ENCODE measurements around the gene XPO6. TPM values are rescaled to one million over a fixed set of nuclear protein-coding genes. Genes with fewer than 3 reads are reported as not detected.

Gene XPO6
- total RNA-seq, 1 experiment from 2014 or later: 162 TPM

GRCh38 chr16:28175715-28176114 is 36.0 kb downstream of the XPO6 start:
- POLR2A ChIA-PET: interaction anchor here (1.1 kb wide), 1 partner anchor 8 kb away, joined by 4 read pairs; no protein-coding TSS in a partner anchor
- TF ChIP-seq TCF7L2 (IDR thresholded peaks at IDR 0.05; ENCODE audit: borderline replicate concordance, extremely low read depth, insufficient read depth, insufficient read length): no peak
- no peak for TF ChIP-seq CTCF (IDR thresholded peaks at IDR 0.05 in 2 of 3, conservative IDR thresholded peaks at IDR 0.05 in 1 of 3; ENCODE audit: borderline replicate concordance in 1 of 3, insufficient read depth in 1 of 3, low read depth in 2 of 3, low read length in 2 of 3)
- TF ChIP-seq EZH2 (IDR thresholded peaks at IDR 0.05): no peak
- no peak for TF ChIP-seq YY1 (IDR thresholded peaks at IDR 0.05; ENCODE audit: extremely low read depth, insufficient replicate concordance, low read depth, low read length)
- no peak for TF ChIP-seq FOSL1 (IDR thresholded peaks at IDR 0.05; ENCODE audit: low read depth)
- TF ChIP-seq ELF1 (IDR thresholded peaks at IDR 0.05; ENCODE audit: borderline replicate concordance, low read depth): no peak
- TF ChIP-seq CBX3 (IDR thresholded peaks at IDR 0.05; ENCODE audit: low read depth): no peak
- no peak for TF ChIP-seq POLR2AphosphoS5 (IDR thresholded peaks at IDR 0.05; ENCODE audit: low read depth, low read length)
- Histone ChIP-seq H3K4me3 (replicated peaks in 1 of 2; ENCODE audit: low read depth in 1 of 2, low read length in 2 of 2) (no peak overlapping the region), H3K36me3 (ENCODE audit: control insufficient read depth in 1 of 2, insufficient read depth in 2 of 2, low read length in 2 of 2) (peaks cover 33 to 52% of the 10 kb centered on the region in 2 experiments; a peak in 3 of 4 replicates), H3K4me2 (ENCODE audit: low read length) (no peak overlapping the region), H3K27me3 (ENCODE audit: insufficient read depth, low read length) (no peaks in the 10 kb centered on the region), H3K9me2 (ENCODE audit: insufficient read depth) (no peaks in the 10 kb centered on the region), H3K9ac (ENCODE audit: low read length) (no peak overlapping the region), H3K79me2 (ENCODE audit: insufficient read depth, low read length) (peaks cover 100% of the 10 kb centered on the region), H4K20me1 (ENCODE audit: insufficient read depth) (peaks cover 15% of the 10 kb centered on the region; the same call in 1 of the 2 replicates), H3K4me1 (ENCODE audit: control insufficient read depth in 1 of 2, insufficient read depth in 2 of 2, low read length in 2 of 2) (peaks cover 2 to 14% of the 10 kb centered on the region in 2 experiments), H3K27ac (ENCODE audit: low read depth, low read length) (no peak overlapping the region), H3K9me3 (ENCODE audit: control insufficient read depth in 1 of 2, insufficient read depth in 1 of 2, low read depth in 1 of 2, low read length in 2 of 2) (no peaks in the 10 kb centered on the region), H2AFZ (ENCODE audit: low read depth, low read length, poor library complexity, severe bottlenecking) (no peak overlapping the region)
- RAD21 ChIA-PET (ENCODE audit: low non-redundant PET in 1 of 2, low total read pairs in 2 of 2, uncharacterized antibody in 2 of 2, unreplicated experiment in 2 of 2): no interaction called here
- CTCF ChIA-PET: no interaction called here
- no TSS peak for BruUV-seq (replicated peaks)
- no peak for DNase-seq (ENCODE audit: low read depth, low spot score)
- intact Hi-C loops (cut with micrococcal nuclease): no loop called here
- no peak for ATAC-seq

Data from HCT116 (cell line).